Activated T-cell treated with anti-CD3 and anti-CD28 coated beads for 1 hour (primary cell): ENCODE results near the gene DSC2.
"Not testable (repeated sequence)": the region's sequence is repeated elsewhere in the genome, so short reads cannot be mapped to it uniquely, and the experiment has no call there.

Source experiments
- DNase-seq: peaks from one replicate; pipeline ENCODE4 v3.0.0-alpha.2; 2020; ENCODE audit warnings: low read depth

The DSC2 gene

GRCh38 chr18:31042406-31043181 is 59.6 kb downstream of the DSC2 start, which contains the start of gene DSC3:
DSC3 (minus strand) TSS chr18:31042742; CDS start chr18:31042660, 82 bp downstream.
- DNase-seq: no peak

- DNase-seq: no peak
These were observed 60.2 kb downstream of the DSC2 start for GRCh38 chr18:31042084-31042405.

GRCh38 chr18:31041271-31042083 is 60.7 kb downstream of the DSC2 start:
- DNase-seq: no peak

- DNase-seq: no peak
These were observed 61.4 kb downstream of the DSC2 start for GRCh38 chr18:31040686-31041270.

DNA sequence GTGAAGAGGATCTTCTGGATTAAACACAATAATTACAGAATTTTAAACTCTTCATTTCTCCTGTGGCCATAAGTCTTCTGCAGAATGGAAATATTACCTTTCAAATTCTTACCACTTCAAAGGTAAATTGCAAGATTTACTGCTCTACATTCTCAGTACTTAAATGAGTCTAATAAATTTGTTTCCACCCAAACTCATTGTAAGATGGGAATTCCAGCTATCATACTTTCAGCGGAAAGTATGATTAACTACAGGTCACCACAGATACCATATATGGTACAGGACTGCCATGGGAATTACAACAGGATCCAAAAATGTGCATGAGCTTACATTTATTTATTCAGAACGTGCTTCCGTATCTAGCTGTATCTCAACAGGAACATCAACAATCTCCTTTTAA is 62.8 kb downstream of the DSC2 start:
- DNase-seq: no peak

GRCh38 chr18:31037686-31038085 is 64.5 kb downstream of the DSC2 start:
- not testable (repeated sequence) for DNase-seq

- no peak for DNase-seq
These were observed 67.7 kb downstream of the DSC2 start for GRCh38 chr18:31034541-31034940.

GRCh38 chr18:31030574-31031278 is 71.5 kb downstream of the DSC2 start:
- DNase-seq: no peak

DNA sequence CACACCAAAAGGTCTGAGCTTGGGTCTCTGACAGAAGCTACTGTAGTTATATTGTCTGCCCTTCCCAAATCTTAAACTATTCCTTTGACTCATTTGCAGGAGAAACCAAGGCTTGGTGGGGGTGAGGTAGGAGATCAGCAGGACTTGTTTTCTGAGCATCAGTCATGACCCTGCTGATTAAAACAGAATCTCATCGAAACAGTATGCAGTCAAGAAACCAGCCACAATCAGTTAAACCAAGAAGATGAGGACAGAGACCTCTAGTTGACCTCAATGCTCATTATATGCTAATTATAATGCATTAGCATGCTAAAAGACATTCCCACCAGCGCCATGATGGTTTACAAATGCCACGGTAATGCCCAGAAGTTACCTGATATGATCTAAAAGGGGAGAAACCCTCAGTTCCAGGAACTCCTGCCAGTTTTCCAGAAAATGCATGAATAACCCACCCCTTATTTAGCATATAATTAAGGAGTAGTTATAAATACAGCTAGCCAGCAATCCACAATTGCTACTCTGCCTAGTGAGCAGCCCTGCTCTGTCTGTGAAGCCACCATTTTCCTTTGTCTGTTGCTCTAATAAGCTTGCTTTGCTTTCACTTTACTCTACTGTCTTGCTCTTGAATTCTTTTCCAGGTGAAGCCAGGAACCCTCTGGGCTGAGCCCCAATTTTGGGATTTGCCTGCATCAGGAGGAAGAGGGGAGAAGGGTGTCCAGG is 86.3 kb downstream of the DSC2 start:
- no peak for DNase-seq

DNA sequence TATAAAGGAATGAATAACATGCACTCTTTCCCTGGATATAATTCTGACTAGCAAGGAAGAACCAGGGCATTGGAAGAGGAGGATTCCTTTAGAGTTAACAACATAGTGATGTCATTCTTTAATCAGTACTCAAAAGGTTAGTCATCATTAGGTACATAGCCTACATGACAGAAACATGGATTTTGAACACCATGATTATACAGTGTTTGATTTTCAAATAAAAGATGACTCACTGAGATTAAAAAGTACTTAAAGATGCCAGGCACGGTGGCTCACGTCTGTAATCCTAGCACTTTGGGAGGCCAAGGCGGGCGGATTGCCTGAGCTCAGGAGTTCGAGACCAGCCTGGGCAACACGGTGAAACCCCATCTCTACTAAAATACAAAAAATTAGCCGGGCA is 90.8 kb downstream of the DSC2 start:
- DNase-seq: not testable (repeated sequence)

GRCh38 chr18:31010601-31011000 is 91.6 kb downstream of the DSC2 start:
- no peak for DNase-seq
